ENCODE data around the gene POU2AF2. TPM values are rescaled to one million over a fixed set of nuclear protein-coding genes. Genes with fewer than 3 reads are reported as not detected.

Gene POU2AF2
- total RNA-seq, 2 experiments from 2014 or later: not detected

DNA sequence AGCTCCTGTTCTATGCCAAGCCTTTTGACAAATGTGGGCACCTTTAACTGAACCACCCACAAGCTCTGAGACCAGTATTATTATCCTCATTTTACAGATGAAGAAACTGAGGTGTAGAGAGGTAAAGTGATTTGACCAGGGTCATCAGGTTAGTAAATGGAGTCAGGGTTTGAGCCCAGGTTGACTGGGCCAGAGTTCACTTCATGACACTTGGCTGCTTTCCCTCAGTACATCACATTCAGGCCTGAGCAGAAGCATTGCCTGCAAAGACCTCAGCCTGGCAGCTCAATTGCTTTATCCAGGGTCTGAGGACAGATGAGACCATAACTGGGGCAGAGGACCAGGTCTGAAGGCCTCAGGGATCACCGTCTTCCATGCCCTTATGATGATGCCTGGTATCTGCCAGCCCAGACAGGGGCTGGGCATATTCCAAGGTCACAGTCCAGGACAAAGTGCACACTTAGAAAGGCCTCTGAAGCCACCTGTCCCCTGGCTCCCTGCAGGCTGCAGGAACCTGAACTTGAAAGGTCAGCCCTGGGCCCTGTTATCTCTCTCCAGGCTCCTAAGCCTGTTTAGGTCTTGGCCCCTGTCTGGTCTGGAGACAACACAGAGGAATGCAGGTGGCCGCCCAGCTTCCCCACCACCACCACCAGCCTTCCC lies 84.8 kb downstream of the POU2AF2 start:
- H3K27me3 Mint-ChIP-seq: no peaks in the 10 kb centered on the region
- POLR2A ChIA-PET: no interaction called here
- H3K36me3 Mint-ChIP-seq (ENCODE audit: low read depth): no peaks in the 10 kb centered on the region

DNA sequence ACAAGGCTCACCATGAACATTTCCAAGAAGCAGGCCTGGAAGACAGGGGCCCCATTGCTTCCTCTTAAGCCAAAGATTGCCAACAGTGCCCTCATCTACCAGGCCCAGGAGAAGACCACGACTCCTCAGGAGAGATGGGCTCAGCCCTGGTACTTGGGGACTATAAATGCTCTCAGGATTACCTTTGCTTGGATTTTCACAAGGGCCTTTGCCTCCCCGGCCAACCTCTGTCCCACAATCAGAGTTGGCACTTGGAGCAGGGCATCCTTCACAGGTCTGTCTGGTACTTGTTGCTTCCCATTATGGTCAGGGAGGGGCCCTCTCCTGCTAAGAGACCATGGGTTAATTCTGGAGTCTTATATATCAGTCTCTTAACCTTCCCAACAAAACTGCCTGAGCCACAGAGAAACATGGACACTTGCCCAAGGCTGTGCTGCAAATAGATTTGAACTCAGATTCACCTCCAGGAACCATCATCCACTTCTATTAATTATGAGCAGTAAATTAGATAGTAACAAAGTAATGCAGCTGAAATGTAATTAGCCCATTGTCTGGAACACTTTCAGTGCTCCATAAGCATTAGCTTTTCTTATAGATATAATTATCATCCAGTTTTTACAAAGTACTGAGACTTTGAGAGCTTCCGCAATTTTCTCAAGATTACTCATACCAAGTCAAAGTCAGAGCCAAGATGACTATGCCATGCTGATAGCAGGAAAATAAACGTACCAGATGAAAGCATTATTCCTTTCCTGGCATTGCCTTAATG lies 86.4 kb downstream of the POU2AF2 start:
- Mint-ChIP-seq H3K36me3 (ENCODE audit: low read depth) (no peaks in the 10 kb centered on the region), H3K4me3 (no peak overlapping the region), H3K4me1 (no peaks in the 10 kb centered on the region), H3K27me3 (no peaks in the 10 kb centered on the region), H3K27ac (no peak overlapping the region), H3K9me3 (no peaks in the 10 kb centered on the region)
- CTCF ChIA-PET: no interaction called here
- no peak for DNase-seq
- POLR2A ChIA-PET: no interaction called here

More for the DNA sequence above, 84.8 kb downstream of the POU2AF2 start:
- no peak overlapping the region for H3K4me3 Mint-ChIP-seq
- DNase-seq: no peak
- CTCF ChIA-PET: no interaction called here
- H3K9me3 Mint-ChIP-seq: no peaks in the 10 kb centered on the region
- no peaks in the 10 kb centered on the region for H3K4me1 Mint-ChIP-seq
- no peak overlapping the region for H3K27ac Mint-ChIP-seq

DNA sequence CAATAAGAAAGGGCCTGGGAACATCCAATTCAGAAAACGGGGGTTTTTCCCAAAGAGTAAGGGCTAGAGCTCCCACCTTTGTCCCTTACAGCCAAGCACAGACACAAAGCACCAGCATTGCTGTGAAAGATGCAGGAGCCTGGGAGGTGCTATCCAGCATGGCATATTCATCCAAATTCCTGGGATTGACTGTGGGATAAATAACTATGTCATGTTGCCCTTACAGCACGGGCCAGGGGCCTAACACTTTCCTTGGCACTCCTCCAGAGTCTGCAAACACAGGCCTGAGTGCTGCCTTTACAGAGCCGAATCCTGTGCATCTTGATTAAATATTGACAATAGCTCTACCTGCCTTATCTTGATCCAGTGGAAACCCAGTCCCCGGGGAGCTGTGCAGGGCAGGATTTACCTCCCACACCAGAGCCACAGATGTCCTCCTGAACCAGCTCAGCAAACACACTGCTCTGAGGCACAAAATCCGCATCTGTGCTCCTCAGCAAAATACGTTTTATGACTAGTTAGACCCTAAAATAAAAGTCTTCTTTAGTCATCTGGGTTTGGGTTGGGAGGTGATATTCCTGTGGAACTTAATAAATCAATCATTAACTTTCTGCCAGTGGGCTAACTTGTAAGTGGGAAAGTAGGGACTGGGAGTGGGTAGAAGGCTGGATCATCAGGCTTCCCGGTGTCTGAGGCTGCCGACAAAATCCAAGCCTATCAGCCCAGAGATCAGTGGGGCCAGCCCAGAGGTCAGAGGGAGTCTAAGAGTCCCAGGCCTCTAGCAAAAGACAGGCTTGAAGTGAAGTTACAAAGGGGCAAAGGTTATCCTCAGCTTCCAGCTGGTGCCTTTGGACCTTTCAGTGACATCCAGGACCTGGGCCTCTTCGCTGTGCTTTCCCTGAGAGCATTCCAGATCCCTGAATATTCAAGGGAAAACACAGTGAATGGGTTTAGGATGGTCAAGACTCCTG lies 89.3 kb downstream of the POU2AF2 start:
- Mint-ChIP-seq H3K27ac (no peak overlapping the region), H3K36me3 (ENCODE audit: low read depth) (no peaks in the 10 kb centered on the region), H3K9me3 (peaks cover 4% of the 10 kb centered on the region), H3K27me3 (no peaks in the 10 kb centered on the region), H3K4me3 (no peak overlapping the region), H3K4me1 (no peaks in the 10 kb centered on the region)
- CTCF ChIA-PET: no interaction called here
- DNase-seq: no peak
- POLR2A ChIA-PET: no interaction called here

DNA sequence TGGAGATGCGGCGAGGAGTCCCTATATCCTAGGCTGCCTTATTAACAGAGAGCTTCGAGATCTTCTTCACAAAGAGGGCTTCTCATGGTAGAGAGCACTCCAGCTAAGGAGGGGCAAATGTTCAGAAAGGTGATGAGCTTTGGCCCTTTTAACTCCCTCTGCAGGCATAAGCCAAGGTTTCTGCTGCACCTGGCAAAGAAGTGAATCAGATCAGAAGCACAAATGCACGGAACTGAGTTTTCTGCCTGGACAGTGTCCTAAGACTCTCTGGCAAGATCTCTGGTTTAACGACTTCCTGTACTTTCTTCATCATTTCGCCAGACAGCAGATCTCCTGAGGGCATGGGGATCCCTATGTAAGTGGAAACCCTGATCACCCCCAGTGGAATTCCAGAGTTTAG lies 90.0 kb downstream of the POU2AF2 start:
- Mint-ChIP-seq H3K27ac (no peak overlapping the region), H3K36me3 (ENCODE audit: low read depth) (no peaks in the 10 kb centered on the region), H3K27me3 (peaks cover 2% of the 10 kb centered on the region), H3K9me3 (peaks cover 8% of the 10 kb centered on the region), H3K4me1 (no peaks in the 10 kb centered on the region), H3K4me3 (no peak overlapping the region)
- POLR2A ChIA-PET: no interaction called here
- CTCF ChIA-PET: no interaction called here
- no peak for DNase-seq

Other genes with a start within 250 kb of the POU2AF2 start
- gene POU2AF3, start 52.8 kb downstream of the POU2AF2 start, total RNA-seq: not detected
- gene POU2AF1, start 133.6 kb downstream of the POU2AF2 start, total RNA-seq: 1 to 10 TPM; 1.6 to 2.4 TPM